GM12878 (cell line): ENCODE results near the gene MCOLN3. TPM values are rescaled to one million over a fixed set of nuclear protein-coding genes. Genes with fewer than 3 reads are reported as not detected.

Source experiments
- BACH1 ChIP-seq: fragments of 450-650 bp; IDR thresholded peaks from 2 replicates; pipeline ENCODE4 v1.6.1; 2017; ENCODE audit warnings: mild to moderate bottlenecking, borderline replicate concordance
- BCL3 ChIP-seq: IDR thresholded peaks from 2 replicates; pipeline ENCODE4 v1.6.1; 2011; ENCODE audit warnings: borderline replicate concordance, low read depth, mild to moderate bottlenecking, moderate library complexity, low read length; ENCODE audit not compliant: insufficient read depth, poor library complexity, severe bottlenecking
- CHD2 ChIP-seq: IDR thresholded peaks from 2 replicates; pipeline ENCODE4 v1.6.1; 2011; ENCODE audit warnings: low read depth, low read length, improper control_type of control experiment, borderline replicate concordance
- CREM ChIP-seq: IDR thresholded peaks from 2 replicates; pipeline ENCODE4 v1.6.1; 2014; ENCODE audit warnings: antibody characterized with exemption, low read depth
- CUX1 ChIP-seq: IDR thresholded peaks from 2 replicates; pipeline ENCODE4 v1.6.1; 2012; ENCODE audit warnings: improper control_type of control experiment, low read depth, low read length; ENCODE audit not compliant: insufficient replicate concordance
- GATAD2B ChIP-seq: fragments of 450-650 bp; conservative IDR thresholded peaks from 2 replicates; pipeline ENCODE4 v1.6.1; 2017; ENCODE audit warnings: low read depth, mild to moderate bottlenecking, moderate library complexity
- HCFC1 ChIP-seq: fragments of 150-350 bp; IDR thresholded peaks from 2 replicates; pipeline ENCODE4 v1.6.1; 2014; ENCODE audit warnings: low read length
- JUNB ChIP-seq: IDR thresholded peaks from 2 replicates; pipeline ENCODE4 v1.6.1; 2016; ENCODE audit warnings: antibody characterized with exemption, mild to moderate bottlenecking
- MEF2B ChIP-seq: fragments of 450-650 bp; IDR thresholded peaks from 2 replicates; pipeline ENCODE4 v1.6.1; 2018; ENCODE audit warnings: mild to moderate bottlenecking, moderate library complexity; ENCODE audit not compliant: partially characterized antibody, poor library complexity, severe bottlenecking
- MTA2 ChIP-seq: fragments of 450-650 bp; IDR thresholded peaks from 2 replicates; pipeline ENCODE4 v1.6.1; 2016; ENCODE audit warnings: low read depth, mild to moderate bottlenecking, moderate library complexity
- NR2F1 ChIP-seq: fragments of 450-650 bp; conservative IDR thresholded peaks from 2 replicates; pipeline ENCODE4 v1.6.1; 2017; ENCODE audit warnings: mild to moderate bottlenecking
- POLR2A ChIP-seq: IDR thresholded peaks from 2 replicates; pipeline ENCODE4 v1.6.1; 2011; ENCODE audit warnings: low read depth, mild to moderate bottlenecking, low read length
- POLR2AphosphoS5 ChIP-seq: IDR thresholded peaks from 2 replicates; pipeline ENCODE4 v1.6.1; 2011; ENCODE audit warnings: mild to moderate bottlenecking, low read length, inconsistent platforms
- RAD21 ChIP-seq: IDR thresholded peaks from 2 replicates; pipeline ENCODE4 v1.6.1; 2011; ENCODE audit warnings: mild to moderate bottlenecking, low read depth, low read length, moderate library complexity; ENCODE audit not compliant: insufficient read depth
- RCOR1 ChIP-seq: conservative IDR thresholded peaks from 2 replicates; pipeline ENCODE4 v1.6.1; 2012; ENCODE audit warnings: low read depth, low read length, improper control_type of control experiment
- RUNX3 ChIP-seq: IDR thresholded peaks from 2 replicates; pipeline ENCODE4 v1.6.1; 2012; ENCODE audit warnings: low read length, inconsistent platforms
- SP1 ChIP-seq: IDR thresholded peaks from one replicate; pipeline ENCODE4 v1.6.1; 2011; ENCODE audit warnings: low read depth, low read length
- SPI1 ChIP-seq: IDR thresholded peaks from 2 replicates; pipeline ENCODE4 v1.6.1; 2011; ENCODE audit warnings: low read depth, mild to moderate bottlenecking, low read length, moderate library complexity, borderline replicate concordance; ENCODE audit not compliant: insufficient read depth
- ZNF217 ChIP-seq: fragments of 450-650 bp; IDR thresholded peaks from 2 replicates; pipeline ENCODE4 v1.6.1; 2017; ENCODE audit warnings: antibody characterized with exemption, mild to moderate bottlenecking
- polyA plus RNA-seq, 11 experiments: library from polyadenylated mRNA; depleted of rRNA in 4 of 11; unstranded in 6 of 11; stranded (reverse) in 5 of 11; fragments of >200 nt; fragmentation: Nextera tagmentation in 4 of 11; fragmentation: Illumina TruSeq in 1 of 11; extraction: Ambion mirVana in 4 of 11; extraction: Trizol in 1 of 11; gene quantifications; 1 replicate in 1 of 11; 2 replicates in 10 of 11; pipeline versions ENCODE4 v1.2.1 to v1.2.3, GENCODE V29; 2011 to 2016; ENCODE audit warnings: inconsistent platforms in 2 of 11, missing spikeins in 2 of 11, low read depth in 1 of 11
- total RNA-seq, 4 experiments: library from RNA; depleted of rRNA in 3 of 4; stranded (reverse); fragments of >200 nt in 3 of 4; fragmentation: Illumina TruSeq in 1 of 4; extraction: Trizol in 1 of 4; gene quantifications; 2 replicates each; pipeline versions ENCODE4 v1.2.1 to v1.2.3, GENCODE V29; 2013 to 2021
- TF ChIP-seq, protein P1 (sequence below): fragments of 450-650 bp; IDR thresholded peaks from 2 replicates; pipeline ENCODE4 v1.6.1; 2018; ENCODE audit warnings: mild to moderate bottlenecking, low read depth, moderate library complexity; ENCODE audit not compliant: partially characterized antibody

MCOLN3 gene
- total and polyA plus RNA-seq, 10 of the 15 experiments (the other 5 are each of a cell fraction or from before 2014, with no cell fraction given), result 0.48 to 7.4 (median 3.8) TPM

DNA sequence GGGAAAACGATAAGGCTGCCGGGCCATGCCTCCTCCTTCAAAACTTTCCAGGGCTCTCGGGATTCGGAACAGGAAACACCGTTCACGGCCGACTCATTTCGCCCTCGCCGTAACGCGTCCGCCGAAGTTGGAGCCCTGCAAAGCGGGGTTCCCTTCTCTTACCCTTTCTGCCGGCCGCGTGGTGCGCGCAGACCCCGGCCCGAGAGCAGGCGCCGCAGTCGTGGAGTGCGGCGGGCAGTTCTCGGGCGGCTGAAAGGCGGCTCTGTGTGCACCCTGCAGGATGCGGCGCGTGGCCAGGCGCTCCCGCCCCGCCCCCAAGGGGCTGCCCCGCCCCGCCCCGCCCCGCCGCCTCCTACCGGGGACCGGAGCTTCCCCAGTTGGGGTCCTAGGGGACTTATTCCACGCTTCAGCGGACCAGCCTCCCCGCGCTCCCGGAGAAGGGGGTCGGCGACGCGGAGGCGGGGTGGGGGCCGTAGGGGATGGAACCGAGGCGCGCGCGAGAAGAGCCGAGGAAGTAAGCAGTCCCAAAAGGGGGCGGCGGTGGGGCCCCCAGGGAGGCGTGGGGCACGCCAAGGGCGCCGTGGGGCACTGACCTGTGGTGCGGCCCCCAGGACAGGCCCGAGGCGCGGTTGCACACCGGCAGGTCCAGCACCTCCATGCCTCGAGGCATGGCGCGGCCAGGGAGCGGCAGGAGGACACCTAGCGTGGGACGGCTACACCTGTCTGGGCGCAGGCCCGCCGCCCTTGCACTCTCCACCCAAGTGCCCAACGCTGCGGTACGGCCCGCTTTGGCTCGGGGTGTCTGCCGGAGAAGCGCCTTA is 51.2 kb downstream of the MCOLN3 start, which contains the start of gene MCOLN2 (continued):
- TF ChIP-seq NR2F1 (peak; percentile 84), RUNX3 (no peak), RCOR1 (no peak), CHD2 (no peak), ZNF217 (no peak), CUX1 (no peak), MTA2 (no peak), RAD21 (no peak), POLR2A (peak; percentile 86), SPI1 (no peak), BACH1 (peak; percentile 58; the same call in 1 of the 2 replicates), JUNB (no peak), SP1 (no peak), MEF2B (peak; percentile 82), HCFC1 (no peak), POLR2AphosphoS5 (peak; percentile 81), BCL3 (no peak), GATAD2B (peak; percentile 79; the same call in 1 of the 2 replicates), CREM (no peak)
- TF ChIP-seq, protein P1, sequence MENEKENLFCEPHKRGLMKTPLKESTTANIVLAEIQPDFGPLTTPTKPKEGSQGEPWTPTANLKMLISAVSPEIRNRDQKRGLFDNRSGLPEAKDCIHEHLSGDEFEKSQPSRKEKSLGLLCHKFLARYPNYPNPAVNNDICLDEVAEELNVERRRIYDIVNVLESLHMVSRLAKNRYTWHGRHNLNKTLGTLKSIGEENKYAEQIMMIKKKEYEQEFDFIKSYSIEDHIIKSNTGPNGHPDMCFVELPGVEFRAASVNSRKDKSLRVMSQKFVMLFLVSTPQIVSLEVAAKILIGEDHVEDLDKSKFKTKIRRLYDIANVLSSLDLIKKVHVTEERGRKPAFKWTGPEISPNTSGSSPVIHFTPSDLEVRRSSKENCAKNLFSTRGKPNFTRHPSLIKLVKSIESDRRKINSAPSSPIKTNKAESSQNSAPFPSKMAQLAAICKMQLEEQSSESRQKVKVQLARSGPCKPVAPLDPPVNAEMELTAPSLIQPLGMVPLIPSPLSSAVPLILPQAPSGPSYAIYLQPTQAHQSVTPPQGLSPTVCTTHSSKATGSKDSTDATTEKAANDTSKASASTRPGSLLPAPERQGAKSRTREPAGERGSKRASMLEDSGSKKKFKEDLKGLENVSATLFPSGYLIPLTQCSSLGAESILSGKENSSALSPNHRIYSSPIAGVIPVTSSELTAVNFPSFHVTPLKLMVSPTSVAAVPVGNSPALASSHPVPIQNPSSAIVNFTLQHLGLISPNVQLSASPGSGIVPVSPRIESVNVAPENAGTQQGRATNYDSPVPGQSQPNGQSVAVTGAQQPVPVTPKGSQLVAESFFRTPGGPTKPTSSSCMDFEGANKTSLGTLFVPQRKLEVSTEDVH, result no peak
